Esophagus muscularis mucosa (tissue), 4 donors: ENCODE results near the gene RAPGEF1. TPM values are rescaled to one million over a fixed set of nuclear protein-coding genes. Genes with fewer than 3 reads are reported as not detected.

Experiments
- DNase-seq: peaks from one replicate; pipeline ENCODE4 v3.0.0-alpha.2; 2017; ENCODE audit errors: extremely low spot score
- H3K27ac ChIP-seq, 4 donors: fragments of 200-600 bp; sonication (generic); replicated peaks in 1 of 4; 1 replicate in 3 of 4; 2 replicates in 1 of 4; pipeline ENCODE4 v1.5.1; 2016 to 2019; ENCODE audit warnings: mild to moderate bottlenecking in 1 of 4
- H3K27me3 ChIP-seq, 4 donors: fragments of 200-600 bp; sonication (generic); one replicate each; pipeline versions ENCODE4 v1.5.1 to v1.6.0; 2016 to 2019
- H3K36me3 ChIP-seq, 4 donors: fragments of 200-600 bp; sonication (generic); one replicate each; pipeline ENCODE4 v1.5.1; 2016 to 2019
- H3K4me1 ChIP-seq, 4 donors: fragments of 200-600 bp; sonication (generic); one replicate each; pipeline ENCODE4 v1.5.1; 2016 to 2019
- H3K4me3 ChIP-seq, 4 donors: fragments of 200-600 bp; sonication (generic); 1 replicate in 2 of 4; 2 replicates in 2 of 4; pipeline ENCODE4 v1.5.1; 2016 to 2019; ENCODE audit warnings: mild to moderate bottlenecking in 4 of 4, moderate library complexity in 1 of 4
- H3K9me3 ChIP-seq, 4 donors: fragments of 200-600 bp; sonication (generic); 1 replicate in 3 of 4; 2 replicates in 1 of 4; pipeline ENCODE4 v1.5.1; 2016 to 2019
- CTCF ChIP-seq, 3 experiments: fragments of 200-600 bp in 2 of 3; fragments of 450-650 bp in 1 of 3; sonication (generic) in 2 of 3; IDR thresholded peaks; one replicate each; pipeline ENCODE4 v1.5.1; 2017 to 2019; ENCODE audit warnings: antibody characterized with exemption in 3 of 3, mild to moderate bottlenecking in 2 of 3, moderate library complexity in 1 of 3
- EP300 ChIP-seq: sonication (generic); formaldehyde crosslinking; IDR thresholded peaks from one replicate; pipeline ENCODE4 v1.6.1; 2017; ENCODE audit warnings: antibody characterized with exemption
- POLR2A ChIP-seq: fragments of 450-650 bp; IDR thresholded peaks from one replicate; pipeline ENCODE4 v1.6.1; 2017; ENCODE audit warnings: antibody characterized with exemption, moderate library complexity, mild to moderate bottlenecking, low read depth
- POLR2AphosphoS5 ChIP-seq, 2 donors: sonication (generic); formaldehyde crosslinking; IDR thresholded peaks; one replicate each; pipeline ENCODE4 v1.6.1; 2017; ENCODE audit warnings: antibody characterized with exemption in 2 of 2
- WGBS: methylation state at CpG from one replicate; pipeline ENCODE4 v1.1.5; 2018; 5-methylcytosine and 5-hydroxymethylcytosine counted together
- intact Hi-C: fragments of 100-400 bp; cut with DNase I; formaldehyde crosslinking; loops from one replicate; pipeline ENCODE4 v1.15.1; 2023
- total RNA-seq, 4 donors: library from RNA; depleted of rRNA; stranded (reverse); fragments of >200 nt; gene quantifications; one replicate each; pipeline versions ENCODE4 v1.1.0 to v1.2.1, GENCODE V29; 2016

Gene RAPGEF1
- total RNA-seq, 4 donors from 2014 or later = 66.6 to 138 (median 101) TPM

GRCh38 chr9:131583836-131584555, 155.9 kb downstream of the RAPGEF1 start:
- WGBS = 93% methylated on average over 23 of the region's 27 CpGs
- Histone ChIP-seq H3K36me3 (peaks cover 76 to 90% (median 89%) of the 10 kb centered on the region in 4 donors), H3K27ac (no peak overlapping the region), H3K27me3 (no peaks in the 10 kb centered on the region), H3K4me1 (peaks cover 0 to 8% (median 5%) of the 10 kb centered on the region in 4 donors), H3K4me3 (no peak overlapping the region), H3K9me3 (no peaks in the 10 kb centered on the region)
- TF ChIP-seq POLR2AphosphoS5 (IDR thresholded peaks at IDR 0.05) (no peak), CTCF (IDR thresholded peaks at IDR 0.05) (no peak), POLR2A (no peak), EP300 (no peak)
- no peak for DNase-seq
- intact Hi-C loops = no loop called here

GRCh38 chr9:131583337-131583645, 156.6 kb downstream of the RAPGEF1 start:
- Histone ChIP-seq H3K9me3 (no peaks in the 10 kb centered on the region), H3K4me1 (peaks cover 0 to 8% (median 5%) of the 10 kb centered on the region in 4 donors), H3K27me3 (no peaks in the 10 kb centered on the region), H3K4me3 (no peak overlapping the region), H3K36me3 (peaks cover 76 to 90% (median 89%) of the 10 kb centered on the region in 4 donors), H3K27ac (no peak overlapping the region)
- 80% methylated on average over 5 of the region's 5 CpGs for WGBS
- DNase-seq = no peak
- intact Hi-C loops = no loop called here
- TF ChIP-seq POLR2A (no peak), CTCF (IDR thresholded peaks at IDR 0.05) (no peak), POLR2AphosphoS5 (IDR thresholded peaks at IDR 0.05) (no peak), EP300 (no peak)

DNA sequence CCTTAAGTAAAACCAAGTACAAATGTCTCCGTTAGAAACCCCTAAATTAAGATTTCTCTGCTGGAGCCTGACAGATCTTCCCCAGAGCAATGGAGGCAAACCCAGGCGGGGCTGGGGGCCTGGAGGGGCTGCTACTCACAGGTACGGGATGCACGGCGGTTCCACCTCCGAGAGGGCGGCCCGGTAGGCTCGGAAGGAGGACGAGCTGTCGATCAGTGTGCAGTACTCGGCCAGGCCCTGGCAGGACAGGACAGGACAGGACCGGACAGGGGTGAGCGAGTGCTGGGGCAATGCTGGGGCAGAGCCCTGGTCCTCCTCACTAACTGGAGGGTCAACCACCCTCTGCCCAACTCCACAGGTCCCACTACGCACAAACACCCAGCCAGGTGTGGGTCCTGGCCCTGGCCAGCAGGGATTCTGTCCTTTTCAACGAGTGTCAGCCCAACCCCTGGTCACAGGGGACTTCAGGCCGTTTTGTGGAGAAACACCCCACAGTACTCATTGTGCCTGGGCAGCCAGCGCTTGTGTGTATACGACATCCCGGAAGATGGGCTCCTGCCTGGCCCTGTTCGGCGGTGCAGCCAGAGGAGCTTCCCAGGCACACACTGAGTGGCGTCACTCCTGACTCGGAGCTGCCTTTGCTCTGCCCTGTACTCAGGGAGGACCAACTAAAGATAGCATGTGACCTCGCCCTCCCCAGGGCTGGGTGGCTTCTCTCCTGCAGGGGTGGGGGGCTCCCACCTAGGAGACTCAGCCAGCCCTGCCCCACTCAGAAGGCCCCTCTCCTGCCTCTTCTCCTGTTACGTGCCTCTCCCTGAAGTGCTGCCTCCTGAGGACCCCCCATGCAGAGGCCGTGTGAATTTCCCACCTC, 157.2 kb downstream of the RAPGEF1 start:
- intact Hi-C loops = no loop called here
- H3K27ac ChIP-seq = no peak overlapping the region
- H3K27me3 ChIP-seq = no peaks in the 10 kb centered on the region
- WGBS = 85% methylated on average over 18 of the region's 27 CpGs
- no peak overlapping the region for H3K4me3 ChIP-seq
- DNase-seq = no peak
- H3K36me3 ChIP-seq = peaks cover 73 to 90% (median 89%) of the 10 kb centered on the region in 4 donors
- H3K4me1 ChIP-seq = peaks cover 0 to 8% (median 5%) of the 10 kb centered on the region in 4 donors
- no peaks in the 10 kb centered on the region for H3K9me3 ChIP-seq
- TF ChIP-seq EP300 = no peak
- TF ChIP-seq POLR2A = no peak
- TF ChIP-seq CTCF (IDR thresholded peaks at IDR 0.05) = no peak
- no peak for TF ChIP-seq POLR2AphosphoS5 (IDR thresholded peaks at IDR 0.05)

- DNase-seq = no peak
- Histone ChIP-seq H3K27ac (no peak overlapping the region), H3K9me3 (no peaks in the 10 kb centered on the region), H3K4me1 (peaks cover 0 to 8% (median 5%) of the 10 kb centered on the region in 4 donors), H3K27me3 (no peaks in the 10 kb centered on the region), H3K36me3 (peaks cover 71 to 90% (median 89%) of the 10 kb centered on the region in 4 donors), H3K4me3 (no peak overlapping the region)
- 83% methylated on average over 10 of the region's 10 CpGs for WGBS
- intact Hi-C loops = no loop called here
- TF ChIP-seq CTCF (IDR thresholded peaks at IDR 0.05) (no peak), EP300 (no peak), POLR2A (no peak), POLR2AphosphoS5 (IDR thresholded peaks at IDR 0.05) (no peak)
These were observed 157.8 kb downstream of the RAPGEF1 start for GRCh38 chr9:131582056-131582455.
